ENCODE results near the gene SUGCT. TPM values are rescaled to one million over a fixed set of nuclear protein-coding genes. Genes with fewer than 3 reads are reported as not detected.

SUGCT gene
- total and polyA plus RNA-seq, 8 donors: 2.0 to 4.2 (median 2.9) TPM

GRCh38 chr7:40865441-40866233 is 730.8 kb downstream of the SUGCT start:
- Histone ChIP-seq H3K27ac (no peak overlapping the region), H3K27me3 (no peaks in the 10 kb centered on the region), H3K4me3 (no peak overlapping the region), H3K9me3 (peaks cover 0 to 15% of the 10 kb centered on the region in 2 donors), H3K36me3 (no peaks in the 10 kb centered on the region), H3K4me1 (no peaks in the 10 kb centered on the region)
- DNase-seq (no peak), ATAC-seq (no peak)
- intact Hi-C loops (cut with DNase I): no loop called here
- TF ChIP-seq CTCF (IDR thresholded peaks at IDR 0.05): no peak

GRCh38 chr7:40866601-40867000 is 731.8 kb downstream of the SUGCT start:
- DNase-seq: no peak
- no peak for TF ChIP-seq CTCF (IDR thresholded peaks at IDR 0.05)
- no peak for ATAC-seq
- intact Hi-C loops (cut with DNase I): no loop called here
- Histone ChIP-seq H3K4me3 (no peak overlapping the region), H3K36me3 (no peaks in the 10 kb centered on the region), H3K9me3 (peaks cover 0 to 15% of the 10 kb centered on the region in 2 donors), H3K27me3 (no peaks in the 10 kb centered on the region), H3K27ac (no peak overlapping the region), H3K4me1 (no peaks in the 10 kb centered on the region)

GRCh38 chr7:40870108-40870507 is 735.3 kb downstream of the SUGCT start:
- H3K27ac ChIP-seq: no peak overlapping the region
- no peaks in the 10 kb centered on the region for H3K36me3 ChIP-seq
- H3K9me3 ChIP-seq: peaks cover 0 to 15% of the 10 kb centered on the region in 2 donors
- no peak for TF ChIP-seq CTCF (IDR thresholded peaks at IDR 0.05)
- H3K27me3 ChIP-seq: no peaks in the 10 kb centered on the region
- ATAC-seq (no peak), DNase-seq (no peak)
- H3K4me3 ChIP-seq: no peak overlapping the region
- H3K4me1 ChIP-seq: no peaks in the 10 kb centered on the region
- intact Hi-C loops (cut with DNase I): no loop called here

GRCh38 chr7:40873248-40873647 is 738.4 kb downstream of the SUGCT start:
- no peak for DNase-seq
- intact Hi-C loops (cut with DNase I): no loop called here
- no peak for ATAC-seq
- Histone ChIP-seq H3K27ac (no peak overlapping the region), H3K36me3 (no peaks in the 10 kb centered on the region), H3K27me3 (no peaks in the 10 kb centered on the region), H3K9me3 (peaks cover 0 to 13% of the 10 kb centered on the region in 2 donors), H3K4me1 (no peaks in the 10 kb centered on the region), H3K4me3 (no peak overlapping the region)
- TF ChIP-seq CTCF (IDR thresholded peaks at IDR 0.05): no peak

- H3K27me3 ChIP-seq: no peaks in the 10 kb centered on the region
- no peak for DNase-seq
- no peak overlapping the region for H3K27ac ChIP-seq
- ATAC-seq: no peak
- H3K4me3 ChIP-seq: no peak overlapping the region
- intact Hi-C loops (cut with DNase I): no loop called here
- no peaks in the 10 kb centered on the region for H3K4me1 ChIP-seq
- H3K9me3 ChIP-seq: no peaks in the 10 kb centered on the region
- no peaks in the 10 kb centered on the region for H3K36me3 ChIP-seq
- TF ChIP-seq CTCF (IDR thresholded peaks at IDR 0.05): no peak
These were observed 740.0 kb downstream of the SUGCT start for GRCh38 chr7:40874756-40875155.

Measured in left lung (tissue), 10 donors.